Cardiac muscle cell (in vitro differentiated cells and primary cell): ENCODE results near the gene CD82. TPM values are rescaled to one million over a fixed set of nuclear protein-coding genes. Genes with fewer than 3 reads are reported as not detected.

Source experiments
- DNase-seq, 2 donors: peaks; one replicate each; pipeline versions ENCODE4 v3.0.0 to v3.0.0-alpha.2; 2010 to 2017; ENCODE audit warnings: low read depth in 1 of 2, low spot score in 1 of 2
- H3K27ac ChIP-seq: fragments of 200-600 bp; sonication (generic); 2 replicates; pipeline ENCODE4 v1.5.1; 2016
- H3K27me3 ChIP-seq: fragments of 200-600 bp; sonication (generic); 2 replicates; pipeline ENCODE4 v1.6.0; 2016; ENCODE audit warnings: control low read depth
- H3K36me3 ChIP-seq: fragments of 200-600 bp; sonication (generic); 2 replicates; pipeline ENCODE4 v1.5.1; 2016; ENCODE audit warnings: control low read depth
- H3K4me1 ChIP-seq: fragments of 200-600 bp; sonication (generic); 2 replicates; pipeline ENCODE4 v1.8.1; 2017; ENCODE audit warnings: low read depth, mild to moderate bottlenecking, mixed run types
- H3K4me3 ChIP-seq: fragments of 200-600 bp; sonication (generic); 2 replicates; pipeline ENCODE4 v1.5.1; 2016; ENCODE audit warnings: mild to moderate bottlenecking
- H3K9me3 ChIP-seq: fragments of 200-600 bp; sonication (generic); 2 replicates; pipeline ENCODE4 v1.5.1; 2017; ENCODE audit warnings: low read depth, mild to moderate bottlenecking, control low read depth
- polyA plus RNA-seq: library from polyadenylated mRNA; unstranded; fragments of >200 nt; fragmentation: Nextera tagmentation; extraction: Ambion mirVana; gene quantifications from 2 replicates; pipeline ENCODE4 v1.2.1, GENCODE V29; 2016
- total RNA-seq: library from RNA; depleted of rRNA; stranded (reverse); fragments of >200 nt; gene quantifications from 2 replicates; pipeline ENCODE4 v1.2.3, GENCODE V29; 2016
- TF ChIP-seq, protein P1 (sequence below): IDR thresholded peaks from 2 replicates; pipeline ENCODE4 v1.5.1; 2012; ENCODE audit warnings: low read depth, mild to moderate bottlenecking, low read length

CD82 gene
- total and polyA plus RNA-seq, 2 experiments from 2014 or later: 14.8 to 33.9 TPM

DNA sequence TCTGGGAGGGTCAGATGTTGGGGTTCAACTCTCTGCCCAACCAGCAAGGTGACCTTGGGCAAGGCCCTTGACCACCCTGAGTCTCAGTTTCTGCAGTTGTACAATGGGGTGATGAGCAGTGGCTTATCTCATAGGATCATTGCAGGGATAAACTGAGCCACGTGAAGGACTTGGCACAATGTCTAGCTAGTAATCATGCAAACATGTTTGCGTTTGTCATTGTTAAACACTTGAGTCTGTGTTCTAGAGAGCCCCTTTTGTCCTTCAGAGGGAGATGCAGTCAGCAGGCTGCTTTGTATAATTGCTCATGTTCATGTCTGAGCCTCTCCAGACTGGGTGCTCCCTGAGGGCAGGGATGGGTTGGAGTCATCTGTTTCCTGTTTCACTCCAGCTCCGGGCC, 15.8 kb downstream of the CD82 start:
- TF ChIP-seq, protein P1, sequence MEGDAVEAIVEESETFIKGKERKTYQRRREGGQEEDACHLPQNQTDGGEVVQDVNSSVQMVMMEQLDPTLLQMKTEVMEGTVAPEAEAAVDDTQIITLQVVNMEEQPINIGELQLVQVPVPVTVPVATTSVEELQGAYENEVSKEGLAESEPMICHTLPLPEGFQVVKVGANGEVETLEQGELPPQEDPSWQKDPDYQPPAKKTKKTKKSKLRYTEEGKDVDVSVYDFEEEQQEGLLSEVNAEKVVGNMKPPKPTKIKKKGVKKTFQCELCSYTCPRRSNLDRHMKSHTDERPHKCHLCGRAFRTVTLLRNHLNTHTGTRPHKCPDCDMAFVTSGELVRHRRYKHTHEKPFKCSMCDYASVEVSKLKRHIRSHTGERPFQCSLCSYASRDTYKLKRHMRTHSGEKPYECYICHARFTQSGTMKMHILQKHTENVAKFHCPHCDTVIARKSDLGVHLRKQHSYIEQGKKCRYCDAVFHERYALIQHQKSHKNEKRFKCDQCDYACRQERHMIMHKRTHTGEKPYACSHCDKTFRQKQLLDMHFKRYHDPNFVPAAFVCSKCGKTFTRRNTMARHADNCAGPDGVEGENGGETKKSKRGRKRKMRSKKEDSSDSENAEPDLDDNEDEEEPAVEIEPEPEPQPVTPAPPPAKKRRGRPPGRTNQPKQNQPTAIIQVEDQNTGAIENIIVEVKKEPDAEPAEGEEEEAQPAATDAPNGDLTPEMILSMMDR: no peak
- Histone ChIP-seq H3K9me3 (no peaks in the 10 kb centered on the region), H3K27me3 (no peaks in the 10 kb centered on the region)

DNA sequence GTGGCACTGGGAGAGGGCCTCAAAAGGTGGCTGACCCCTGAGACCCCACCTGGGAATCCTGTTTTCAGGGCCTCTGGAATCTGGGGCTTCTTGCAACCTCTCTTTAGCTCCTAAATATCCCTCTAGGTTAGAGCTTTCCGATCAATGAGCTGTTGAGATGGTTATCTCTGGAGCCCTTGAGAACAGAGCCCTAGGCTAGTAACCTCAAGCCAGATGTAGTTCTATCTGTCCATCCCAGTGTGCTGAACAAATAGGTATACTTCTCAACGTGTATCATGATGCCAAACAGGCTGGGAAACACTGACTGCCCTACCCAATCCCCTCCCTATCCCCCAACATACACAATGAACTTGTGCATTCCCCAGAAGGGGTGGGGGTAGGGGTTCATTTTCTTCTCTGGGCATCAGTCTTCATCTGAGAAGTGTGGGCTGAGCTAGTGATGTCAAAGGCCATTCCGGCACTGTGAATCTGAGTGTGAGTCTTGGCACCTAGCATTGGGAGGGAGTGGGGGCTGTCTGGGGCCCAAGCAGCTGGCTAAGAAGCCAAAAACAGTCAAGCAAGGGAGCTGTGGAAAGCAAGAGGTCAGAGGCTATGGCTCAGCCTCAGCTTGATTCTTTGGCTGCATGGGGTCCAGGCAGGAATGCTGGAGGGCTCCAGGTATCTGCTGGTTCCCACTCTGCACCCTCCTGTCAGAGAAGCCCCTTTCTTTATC, 17.3 kb downstream of the CD82 start:
- no peak overlapping the region for H3K27ac ChIP-seq
- no peak overlapping the region for H3K4me3 ChIP-seq
- no peak for DNase-seq
- H3K4me1 ChIP-seq: peaks cover 9% of the 10 kb centered on the region
- TF ChIP-seq, protein P1: no peak
- no peaks in the 10 kb centered on the region for H3K36me3 ChIP-seq
- H3K9me3 ChIP-seq: no peaks in the 10 kb centered on the region
- no peaks in the 10 kb centered on the region for H3K27me3 ChIP-seq

More for the DNA sequence above, 15.8 kb downstream of the CD82 start:
- Histone ChIP-seq H3K4me3 (no peak overlapping the region), H3K27ac (no peak overlapping the region), H3K36me3 (no peaks in the 10 kb centered on the region), H3K4me1 (peaks cover 12% of the 10 kb centered on the region)
- no peak for DNase-seq

GRCh38 chr11:44583353-44583669, 17.8 kb downstream of the CD82 start:
- TF ChIP-seq, protein P1: no peak
- no peak for DNase-seq
- Histone ChIP-seq H3K27ac (no peak overlapping the region), H3K27me3 (no peaks in the 10 kb centered on the region), H3K4me1 (peaks cover 9% of the 10 kb centered on the region), H3K4me3 (no peak overlapping the region), H3K9me3 (no peaks in the 10 kb centered on the region), H3K36me3 (no peaks in the 10 kb centered on the region)

GRCh38 chr11:44585421-44585820, 20.0 kb downstream of the CD82 start:
- Histone ChIP-seq H3K27me3 (no peaks in the 10 kb centered on the region), H3K4me1 (no peaks in the 10 kb centered on the region), H3K27ac (no peak overlapping the region), H3K36me3 (no peaks in the 10 kb centered on the region), H3K4me3 (no peak overlapping the region), H3K9me3 (no peaks in the 10 kb centered on the region)
- TF ChIP-seq, protein P1: no peak
- DNase-seq: no peak

DNA sequence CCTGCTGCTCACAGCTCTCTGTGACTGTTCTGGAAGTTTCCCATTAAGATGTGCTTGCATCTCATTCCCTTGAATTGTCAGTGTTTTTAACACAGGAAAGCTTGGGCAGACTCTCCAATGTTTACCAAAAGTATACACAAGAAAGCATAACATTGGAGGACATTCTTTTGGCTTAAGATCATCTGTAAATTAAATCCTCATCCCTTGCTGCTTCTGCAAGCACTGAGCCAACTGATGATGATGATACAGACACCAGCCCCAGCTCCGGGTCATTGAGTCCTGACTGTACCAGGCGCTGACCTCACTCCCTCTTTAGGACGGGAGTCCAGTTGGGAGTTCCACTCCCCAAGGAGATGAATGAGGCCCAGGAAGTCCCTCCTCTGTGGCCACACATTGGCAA, 23.8 kb downstream of the CD82 start:
- H3K27ac ChIP-seq: no peak overlapping the region
- H3K4me3 ChIP-seq: no peak overlapping the region
- no peaks in the 10 kb centered on the region for H3K9me3 ChIP-seq
- H3K4me1 ChIP-seq: peaks cover 17% of the 10 kb centered on the region
- H3K27me3 ChIP-seq: no peaks in the 10 kb centered on the region
- no peaks in the 10 kb centered on the region for H3K36me3 ChIP-seq
- TF ChIP-seq, protein P1: no peak
- no peak for DNase-seq

GRCh38 chr11:44590769-44591168, 25.3 kb downstream of the CD82 start:
- TF ChIP-seq, protein P1: no peak

More at GRCh38 chr11:44590769-44591168, 25.3 kb downstream of the CD82 start:
- no peak overlapping the region for H3K4me3 ChIP-seq
- no peaks in the 10 kb centered on the region for H3K36me3 ChIP-seq
- H3K4me1 ChIP-seq: peaks cover 17% of the 10 kb centered on the region
- H3K27me3 ChIP-seq: no peaks in the 10 kb centered on the region
- DNase-seq: no peak
- no peak overlapping the region for H3K27ac ChIP-seq
- H3K9me3 ChIP-seq: no peaks in the 10 kb centered on the region
